Gastrocnemius medialis (tissue), 4 donors: ENCODE results near the gene ERCC4. TPM values are rescaled to one million over a fixed set of nuclear protein-coding genes. Genes with fewer than 3 reads are reported as not detected.

Experiments used
- ATAC-seq, 2 donors: fragments of 150-250 bp; one replicate each; pipeline ENCODE4 v1.9.1; 2016
- DNase-seq, 2 donors: peaks; one replicate each; pipeline ENCODE4 v3.0.0-alpha.2; 2019
- H3K27ac ChIP-seq, 4 donors: fragments of 200-600 bp; sonication (generic); 1 replicate in 1 of 4; 2 replicates in 3 of 4; pipeline ENCODE4 v1.5.1; 2016 to 2018; ENCODE audit warnings: mild to moderate bottlenecking in 2 of 4, moderate library complexity in 1 of 4
- H3K27me3 ChIP-seq, 3 donors: fragments of 200-600 bp; sonication (generic) in 2 of 3; 1 replicate in 1 of 3; 2 replicates in 2 of 3; pipeline versions ENCODE4 v1.5.1 to v1.6.0; 2016 to 2019; ENCODE audit warnings: mild to moderate bottlenecking in 1 of 3, moderate library complexity in 1 of 3
- H3K36me3 ChIP-seq, 2 donors: fragments of 200-600 bp; sonication (generic) in 1 of 2; one replicate each; pipeline ENCODE4 v1.5.1; 2017 to 2018
- H3K4me1 ChIP-seq, 2 donors: fragments of 200-600 bp; sonication (generic) in 1 of 2; one replicate each; pipeline ENCODE4 v1.5.1; 2016 to 2017; ENCODE audit warnings: mild to moderate bottlenecking in 2 of 2
- H3K4me3 ChIP-seq, 4 donors: fragments of 200-600 bp; sonication (generic) in 3 of 4; 1 replicate in 1 of 4; 2 replicates in 3 of 4; pipeline ENCODE4 v1.5.1; 2016 to 2019; ENCODE audit warnings: mild to moderate bottlenecking in 2 of 4
- H3K9me3 ChIP-seq, 3 donors: fragments of 200-600 bp; sonication (generic) in 2 of 3; 1 replicate in 1 of 3; 2 replicates in 2 of 3; pipeline ENCODE4 v1.5.1; 2016 to 2019
- CTCF ChIP-seq, 5 experiments: fragments of 450-650 bp in 3 of 5; fragments of 200-600 bp in 2 of 5; sonication (generic) in 2 of 5; IDR thresholded peaks in 4 of 5; conservative IDR thresholded peaks in 1 of 5; 1 replicate in 4 of 5; 2 replicates in 1 of 5; pipeline ENCODE4 v1.5.1; 2016 to 2019; ENCODE audit warnings: antibody characterized with exemption in 5 of 5, mild to moderate bottlenecking in 3 of 5, moderate library complexity in 3 of 5
- POLR2A ChIP-seq, 2 donors: fragments of 450-650 bp; IDR thresholded peaks; one replicate each; pipeline ENCODE4 v1.6.1; 2017; ENCODE audit warnings: antibody characterized with exemption in 2 of 2, mild to moderate bottlenecking in 2 of 2, moderate library complexity in 2 of 2
- in situ Hi-C, 4 donors: fragments of 200-750 bp; cut with MboI; loops; one replicate each; pipeline versions ENCODE4 v1.15.0 to v1.8.0; 2017; ENCODE audit warnings: low sequenced_read_pairs in 4 of 4
- intact Hi-C: fragments of 100-400 bp; cut with DNase I; formaldehyde crosslinking; loops from one replicate; pipeline ENCODE4 v1.15.1; 2023; ENCODE audit warnings: low total_unique reads
- total RNA-seq, 4 donors: library from RNA; depleted of rRNA; stranded (reverse); fragments of >200 nt; gene quantifications; one replicate each; pipeline versions ENCODE4 v1.1.0 to v1.2.3, GENCODE V29; 2016

Gene ERCC4
- total RNA-seq, 4 donors from 2014 or later, result 7.1 to 11.5 (median 8.4) TPM

DNA sequence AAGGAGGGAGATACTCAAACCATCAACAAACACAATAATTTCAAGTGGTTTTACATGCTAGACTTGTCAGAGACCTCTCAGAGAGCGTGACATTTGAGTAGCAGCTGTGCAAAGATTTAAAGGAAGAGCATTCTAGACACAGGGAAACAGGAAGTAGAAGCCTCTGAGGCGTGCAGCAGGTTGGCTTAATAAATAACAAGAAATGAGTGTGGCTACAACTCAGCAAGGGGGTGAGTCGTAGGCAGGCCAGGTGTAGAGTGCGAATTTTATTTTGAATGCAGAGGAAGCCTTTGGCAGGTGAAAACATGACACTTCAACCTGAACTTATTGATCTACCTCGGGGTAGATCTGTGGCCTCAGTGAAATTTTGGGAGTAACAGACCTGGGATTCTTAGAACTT, 78.0 kb downstream of the ERCC4 start:
- intact Hi-C loops (no loop called here), in situ Hi-C loops (no loop called here)
- Histone ChIP-seq H3K4me1 (peaks cover 42 to 50% of the 10 kb centered on the region in 2 donors), H3K9me3 (no peaks in the 10 kb centered on the region), H3K4me3 (no peak overlapping the region), H3K27ac (peak overlapping the region in 3 of 4 donors; percentile 53 to 83 (median 67)), H3K36me3 (no peaks in the 10 kb centered on the region), H3K27me3 (no peaks in the 10 kb centered on the region)
- TF ChIP-seq POLR2A (IDR thresholded peaks at IDR 0.05), result no peak
- ATAC-seq, result no peak
- DNase-seq, result no peak

GRCh38 chr16:13999071-13999894, 79.3 kb downstream of the ERCC4 start:
- Histone ChIP-seq H3K36me3 (no peaks in the 10 kb centered on the region), H3K4me1 (peaks cover 48 to 52% of the 10 kb centered on the region in 2 donors), H3K9me3 (no peaks in the 10 kb centered on the region), H3K4me3 (no peak overlapping the region), H3K27me3 (no peaks in the 10 kb centered on the region), H3K27ac (peak overlapping the region; percentile 19 to 83 (median 60))
- in situ Hi-C loops (no loop called here), intact Hi-C loops (no loop called here)
- ATAC-seq (no peak), DNase-seq (no peak)
- TF ChIP-seq CTCF (IDR thresholded peaks at IDR 0.05 in 4 of 5, conservative IDR thresholded peaks at IDR 0.05 in 1 of 5), result no peak
- TF ChIP-seq POLR2A (IDR thresholded peaks at IDR 0.05), result no peak

- intact Hi-C loops (loop anchor here (5.0 to 10.0 kb wide), 2 partner anchors 187 to 285 kb away; no protein-coding TSS in a partner anchor), in situ Hi-C loops (no loop called here)
- Histone ChIP-seq H3K4me3 (no peak overlapping the region), H3K4me1 (peaks cover 48 to 51% of the 10 kb centered on the region in 2 donors), H3K36me3 (no peaks in the 10 kb centered on the region), H3K9me3 (no peaks in the 10 kb centered on the region), H3K27me3 (no peaks in the 10 kb centered on the region), H3K27ac (peak overlapping the region; percentile 19 to 83 (median 60))
- no peak for ATAC-seq
- no peak for TF ChIP-seq POLR2A (IDR thresholded peaks at IDR 0.05)
- no peak for TF ChIP-seq CTCF (IDR thresholded peaks at IDR 0.05 in 4 of 5, conservative IDR thresholded peaks at IDR 0.05 in 1 of 5)
- no peak for DNase-seq
These were observed 80.0 kb downstream of the ERCC4 start for GRCh38 chr16:13999895-14000425.

- no peak overlapping the region for H3K4me3 ChIP-seq
- no peak overlapping the region for H3K27ac ChIP-seq
- no peak for DNase-seq
- H3K27me3 ChIP-seq, result no peaks in the 10 kb centered on the region
- H3K4me1 ChIP-seq, result peaks cover 46 to 52% of the 10 kb centered on the region in 2 donors
- ATAC-seq, result no peak
- no peaks in the 10 kb centered on the region for H3K36me3 ChIP-seq
- intact Hi-C loops (loop anchor here (5.0 to 10.0 kb wide), 2 partner anchors 186 to 283 kb away; no protein-coding TSS in a partner anchor), in situ Hi-C loops (no loop called here)
- TF ChIP-seq CTCF (IDR thresholded peaks at IDR 0.05 in 4 of 5, conservative IDR thresholded peaks at IDR 0.05 in 1 of 5), result no peak
- TF ChIP-seq POLR2A (IDR thresholded peaks at IDR 0.05), result no peak
- no peaks in the 10 kb centered on the region for H3K9me3 ChIP-seq
These were observed 81.6 kb downstream of the ERCC4 start for GRCh38 chr16:14001521-14001920.

Other genes starting within 250 kb of the ERCC4 start
- 10 to 100 TPM; 12.7 to 20.4 (median 14.8) TPM for gene MRTFB, start 151.2 kb downstream of the ERCC4 start, total RNA-seq